ENCODE results near the gene THSD8. TPM values are rescaled to one million over a fixed set of nuclear protein-coding genes. Genes with fewer than 3 reads are reported as not detected.

THSD8 gene
- total RNA-seq, 1 donor from 2014 or later: not detected

DNA sequence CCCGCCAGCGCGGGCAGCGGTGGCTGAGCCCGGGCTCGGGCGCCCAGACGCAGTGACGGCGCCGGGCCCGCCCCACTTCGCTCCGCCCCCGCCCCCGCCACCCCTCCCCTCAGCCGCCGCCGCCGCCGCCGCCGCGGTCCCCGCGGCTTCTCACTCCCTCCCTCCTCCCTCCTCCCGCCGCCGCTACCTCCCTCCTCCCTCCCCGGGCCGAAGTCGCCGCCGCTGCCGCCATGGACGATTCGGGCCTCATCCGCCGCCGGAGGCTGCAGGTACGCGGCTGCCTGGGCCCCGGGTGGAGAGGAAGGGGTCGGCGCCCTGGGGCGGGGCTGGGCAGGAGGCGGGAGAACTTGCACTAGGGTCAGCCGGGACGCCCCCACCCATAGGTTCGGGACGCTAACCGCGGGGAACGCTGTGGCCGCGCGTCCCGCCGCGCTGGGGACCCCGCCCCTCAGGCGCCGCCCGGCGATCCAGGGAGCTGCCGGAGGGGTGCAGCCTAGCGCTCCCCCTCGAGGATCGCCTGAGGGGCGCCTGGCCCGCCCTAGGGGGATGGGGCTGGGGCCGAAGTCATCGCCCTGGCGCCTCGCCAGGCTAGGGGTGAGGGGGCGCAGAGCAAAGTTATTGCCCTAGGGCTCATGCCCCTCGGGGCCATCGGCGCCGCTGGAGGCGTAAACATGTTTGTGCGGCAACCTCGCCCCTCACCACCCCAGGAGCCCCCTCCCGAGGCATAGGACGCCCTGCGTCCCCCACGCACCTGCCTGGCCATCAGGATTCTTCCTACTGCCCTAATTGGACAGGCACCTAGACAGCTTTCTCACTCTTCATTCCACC is 32.1 kb downstream of the THSD8 start:
- H3K4me3 ChIP-seq (ENCODE audit: low read depth, low read length): peak overlapping the region; percentile 44
- no peak for DNase-seq (ENCODE audit: low read depth)
- TF ChIP-seq, protein P1, sequence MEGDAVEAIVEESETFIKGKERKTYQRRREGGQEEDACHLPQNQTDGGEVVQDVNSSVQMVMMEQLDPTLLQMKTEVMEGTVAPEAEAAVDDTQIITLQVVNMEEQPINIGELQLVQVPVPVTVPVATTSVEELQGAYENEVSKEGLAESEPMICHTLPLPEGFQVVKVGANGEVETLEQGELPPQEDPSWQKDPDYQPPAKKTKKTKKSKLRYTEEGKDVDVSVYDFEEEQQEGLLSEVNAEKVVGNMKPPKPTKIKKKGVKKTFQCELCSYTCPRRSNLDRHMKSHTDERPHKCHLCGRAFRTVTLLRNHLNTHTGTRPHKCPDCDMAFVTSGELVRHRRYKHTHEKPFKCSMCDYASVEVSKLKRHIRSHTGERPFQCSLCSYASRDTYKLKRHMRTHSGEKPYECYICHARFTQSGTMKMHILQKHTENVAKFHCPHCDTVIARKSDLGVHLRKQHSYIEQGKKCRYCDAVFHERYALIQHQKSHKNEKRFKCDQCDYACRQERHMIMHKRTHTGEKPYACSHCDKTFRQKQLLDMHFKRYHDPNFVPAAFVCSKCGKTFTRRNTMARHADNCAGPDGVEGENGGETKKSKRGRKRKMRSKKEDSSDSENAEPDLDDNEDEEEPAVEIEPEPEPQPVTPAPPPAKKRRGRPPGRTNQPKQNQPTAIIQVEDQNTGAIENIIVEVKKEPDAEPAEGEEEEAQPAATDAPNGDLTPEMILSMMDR (conservative IDR thresholded peaks at IDR 0.05; ENCODE audit: low read depth, low read length): no peak

DNA sequence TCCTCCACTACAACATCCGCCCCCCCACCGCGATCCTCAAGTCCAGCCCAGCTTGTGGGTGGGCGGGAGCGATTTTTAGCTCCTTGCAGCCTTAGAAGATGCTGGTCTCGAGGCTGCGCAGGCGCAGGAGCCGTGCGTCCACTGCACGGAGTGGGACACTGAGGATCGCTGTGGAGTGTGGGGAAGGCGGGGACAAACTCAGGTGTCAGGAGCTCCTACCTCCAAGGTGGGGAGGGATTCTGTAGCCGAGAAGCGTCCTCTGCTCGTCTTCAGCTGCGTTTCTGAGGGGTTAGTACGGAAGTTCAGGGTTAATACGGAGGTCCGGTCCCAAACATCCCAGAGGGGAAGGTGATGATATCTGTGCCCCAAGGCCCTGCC is 32.7 kb downstream of the THSD8 start, which contains the start of gene RTBDN:
Gene RTBDN, minus strand, starts transcription at position 14 of the 378 bp plus-strand sequence. CDS start 4,600 bp downstream, outside the sequence.
- H3K4me3 ChIP-seq (ENCODE audit: low read depth, low read length): peak within 1 kb of the TSS; percentile 44
- TF ChIP-seq, protein P1 (conservative IDR thresholded peaks at IDR 0.05; ENCODE audit: low read depth, low read length): no peak
- no peak for DNase-seq (ENCODE audit: low read depth)

DNA sequence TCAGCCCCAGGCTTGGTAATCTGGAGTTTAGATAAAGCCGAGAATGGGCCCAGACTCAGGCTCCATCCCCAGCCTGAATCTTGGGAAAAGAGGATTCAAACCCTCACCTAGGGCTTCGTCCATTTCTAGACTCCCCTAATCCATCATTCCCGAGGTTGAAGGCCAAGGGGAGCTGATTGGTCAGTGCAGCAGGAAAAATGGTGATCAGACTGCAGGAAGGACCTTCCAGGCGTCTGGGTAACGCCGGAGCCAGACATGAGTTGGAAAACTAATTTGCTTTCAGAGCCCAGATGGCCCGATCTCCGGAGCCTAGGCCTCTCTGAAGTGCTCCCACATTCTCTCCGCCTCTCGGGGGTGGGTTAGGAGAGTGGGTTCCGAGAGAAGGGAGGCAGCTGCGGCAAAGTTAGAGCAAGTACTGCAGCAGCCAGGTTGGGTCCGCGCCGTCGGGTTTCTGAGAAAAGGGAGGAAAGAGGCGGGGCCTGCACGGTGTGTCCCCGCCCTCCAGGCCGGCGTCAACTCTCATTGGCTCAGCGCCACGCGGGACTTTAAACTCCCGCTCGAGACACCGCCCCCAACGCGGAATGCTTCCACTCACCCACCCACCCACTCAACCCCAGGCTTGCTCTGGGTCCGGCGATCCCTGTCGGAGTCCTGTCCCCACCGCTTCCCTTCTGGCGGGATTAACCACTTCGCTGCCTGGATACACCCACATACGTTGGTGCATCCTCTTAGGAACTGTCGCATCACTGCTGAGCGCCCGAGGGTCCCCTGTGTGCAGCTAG is 33.3 kb downstream of the THSD8 start:
- H3K4me3 ChIP-seq (ENCODE audit: low read depth, low read length): no peak overlapping the region
- DNase-seq (ENCODE audit: low read depth): no peak
- TF ChIP-seq, protein P1 (conservative IDR thresholded peaks at IDR 0.05; ENCODE audit: low read depth, low read length): no peak

DNA sequence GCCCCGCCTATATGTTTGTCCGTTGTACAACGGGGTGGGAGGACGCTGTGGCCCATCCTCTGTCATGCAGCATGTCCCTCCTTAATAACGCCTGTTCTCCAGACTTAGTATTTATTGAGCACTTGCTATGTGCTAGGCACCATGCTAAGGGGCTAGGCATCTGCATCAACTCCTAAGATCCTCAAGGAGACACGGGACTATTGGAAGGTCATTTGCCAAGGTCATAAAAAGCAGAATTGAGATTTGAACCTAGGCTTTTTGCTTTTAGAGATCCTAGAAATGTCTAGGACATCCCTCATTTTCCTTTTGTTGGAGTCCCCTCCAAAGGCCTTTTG is 34.6 kb downstream of the THSD8 start:
- DNase-seq (ENCODE audit: low read depth): no peak

DNA sequence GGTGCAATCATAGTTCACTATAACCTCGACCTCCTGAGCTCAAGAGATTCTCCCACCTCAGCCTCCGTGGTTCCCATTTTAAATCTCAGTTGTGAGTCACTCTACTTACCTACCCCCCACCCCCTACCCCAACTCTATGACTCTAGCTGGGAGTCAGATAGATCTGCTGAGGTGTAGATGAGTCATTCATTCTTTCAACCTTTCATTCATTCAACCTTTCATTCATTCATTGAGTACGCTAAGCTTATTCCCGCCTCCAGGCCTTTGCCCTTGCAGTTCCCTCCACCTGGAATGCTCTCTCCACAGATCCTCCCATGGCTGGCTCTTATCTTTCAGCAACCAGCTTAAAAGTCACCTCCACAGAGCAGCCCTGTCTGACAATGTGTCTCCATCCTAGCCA is 35.4 kb downstream of the THSD8 start:
- DNase-seq (ENCODE audit: low read depth): no peak
- TF ChIP-seq, protein P1 (conservative IDR thresholded peaks at IDR 0.05; ENCODE audit: low read depth, low read length): no peak
- H3K4me3 ChIP-seq (ENCODE audit: low read depth, low read length): no peak overlapping the region

More for the DNA sequence above, 34.6 kb downstream of the THSD8 start:
- H3K4me3 ChIP-seq (ENCODE audit: low read depth, low read length): no peak overlapping the region
- TF ChIP-seq, protein P1 (conservative IDR thresholded peaks at IDR 0.05; ENCODE audit: low read depth, low read length): no peak

DNA sequence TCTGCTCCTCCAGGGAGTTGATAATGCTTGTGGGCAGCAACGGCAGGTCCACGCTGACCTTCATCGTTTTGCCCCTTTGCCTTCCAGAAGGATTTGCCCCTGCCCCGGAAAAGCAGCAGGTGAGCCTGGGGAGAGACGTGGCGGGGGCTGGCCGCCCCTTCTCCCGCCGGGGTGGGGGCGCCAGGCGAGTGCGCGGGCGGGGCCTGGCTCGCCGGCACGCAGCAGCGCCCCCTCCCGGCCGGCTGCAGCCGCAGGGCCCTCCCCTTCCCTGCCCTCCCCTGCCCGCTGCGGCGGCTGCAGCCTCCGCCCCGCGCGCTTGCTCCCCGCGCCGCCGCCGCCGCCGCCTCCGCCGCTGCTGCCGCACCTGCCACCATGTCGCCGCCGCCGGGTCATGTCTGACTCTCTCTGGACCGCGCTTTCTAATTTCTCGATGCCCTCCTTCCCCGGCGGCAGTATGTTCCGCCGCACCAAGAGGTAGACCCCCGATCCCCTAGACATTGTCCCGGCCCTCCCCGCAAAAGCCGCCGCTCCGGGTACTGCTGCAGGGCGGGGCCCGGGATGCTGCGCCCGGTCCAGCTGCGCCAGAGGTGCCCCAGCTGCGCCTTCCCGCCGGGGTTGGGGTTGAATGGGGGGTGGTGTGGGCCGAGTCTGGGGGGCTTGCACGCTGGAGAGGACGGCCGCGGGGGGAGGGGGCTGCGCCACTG is 36.5 kb downstream of the THSD8 start, which contains the start of gene MAST1:
Gene MAST1, plus strand, starts transcription at position 334 of the 704 bp plus-strand sequence. Its CDS starts 58 bp downstream, at position 392.
- DNase-seq (ENCODE audit: low read depth): no peak
- TF ChIP-seq, protein P1 (conservative IDR thresholded peaks at IDR 0.05; ENCODE audit: low read depth, low read length): no peak

More for the DNA sequence above, 36.5 kb downstream of the THSD8 start, which contains the start of gene MAST1:
- H3K4me3 ChIP-seq (ENCODE audit: low read depth, low read length): peak within 1 kb of the TSS; percentile 46

Data from epithelial cell of proximal tubule (primary cell).